ENCODE measurements around the gene TRIM66. TPM values are rescaled to one million over a fixed set of nuclear protein-coding genes. Genes with fewer than 3 reads are reported as not detected.

Gene TRIM66
- total RNA-seq, 1 experiment from 2014 or later, result 2.1 TPM

- Histone ChIP-seq H4K20me1 (ENCODE audit: control insufficient read depth, insufficient read depth, insufficient read length) (no peaks in the 10 kb centered on the region), H3K9ac (ENCODE audit: extremely low read depth, insufficient read length, low read length) (no peak overlapping the region)
Measured at GRCh38 chr11:8726395-8726794, 43.9 kb upstream of the TRIM66 start.

More at GRCh38 chr11:8726395-8726794, 43.9 kb upstream of the TRIM66 start:
- H2BK20ac ChIP-seq (ENCODE audit: low read depth, low read length, poor library complexity, severe bottlenecking), result no peak overlapping the region
- TF ChIP-seq CTCF (conservative IDR thresholded peaks at IDR 0.05), result no peak
- no peak overlapping the region for H2BK5ac ChIP-seq (ENCODE audit: insufficient read length, low read length)
- no peak overlapping the region for H3K23ac ChIP-seq (ENCODE audit: insufficient read length, low read depth, low read length)
- no peaks in the 10 kb centered on the region for H3K27me3 ChIP-seq (ENCODE audit: insufficient read depth, low read length)
- WGBS (ENCODE audit: extremely low coverage, insufficient read length, low lambda C conversion rate), result no CpG with 5 or more reads among the region's 4 CpGs
- no peak overlapping the region for H4K5ac ChIP-seq (ENCODE audit: insufficient read length, low read depth, low read length)
- H3K36me3 Mint-ChIP-seq (ENCODE audit: insufficient read depth in 1 of 3, low read depth in 3 of 3), result peaks cover 3 to 6% (median 4%) of the 10 kb centered on the region in 3 experiments; a peak in 4 of 7 replicates
- H2BK120ac ChIP-seq (ENCODE audit: low read depth, low read length, poor library complexity, severe bottlenecking), result no peak overlapping the region
- H3K4me2 ChIP-seq (ENCODE audit: insufficient read depth, insufficient read length, low read length), result no peak overlapping the region
- H3K27ac ChIP-seq (ENCODE audit: insufficient read length, low read depth, low read length), result no peak overlapping the region
- no peak overlapping the region for H3K56ac ChIP-seq (ENCODE audit: insufficient read length, low read depth, low read length)
- no peak overlapping the region for H2BK15ac ChIP-seq (ENCODE audit: low read depth, low read length)
- H3K79me1 ChIP-seq (ENCODE audit: insufficient read depth, low read depth, low read length, poor library complexity, severe bottlenecking), result no peaks in the 10 kb centered on the region
- H3K23me2 ChIP-seq (ENCODE audit: insufficient read length, low read depth, low read length, poor library complexity, severe bottlenecking), result peaks cover 2% of the 10 kb centered on the region
- H3T11ph ChIP-seq (ENCODE audit: low read length), result no peak overlapping the region
- H4K8ac ChIP-seq (replicated peaks; ENCODE audit: insufficient read length, low read depth, low read length), result no peak overlapping the region
- H3K4me3 Mint-ChIP-seq, result no peak overlapping the region
- H3K9me3 Mint-ChIP-seq, result no peaks in the 10 kb centered on the region
- H3K9me3 ChIP-seq (ENCODE audit: control insufficient read depth, low read depth, low read length), result no peaks in the 10 kb centered on the region
- no peak overlapping the region for H2AFZ ChIP-seq (ENCODE audit: low read length)
- H4K91ac ChIP-seq (ENCODE audit: insufficient read length, low read depth, low read length), result no peak overlapping the region
- no peak overlapping the region for H2AK5ac ChIP-seq (ENCODE audit: insufficient read length, low read length)
- H2BK12ac ChIP-seq (ENCODE audit: insufficient read length, low read depth, low read length), result no peak overlapping the region
- no peak overlapping the region; a peak in 1 of 7 replicates for H3K27ac Mint-ChIP-seq
- DNase-seq, result no peak
- no peaks in the 10 kb centered on the region; the same call in 1 of the 2 replicates for H3K4me1 ChIP-seq (ENCODE audit: insufficient read depth, low read length)
- H3K18ac ChIP-seq (ENCODE audit: insufficient read length, low read depth, low read length), result no peak overlapping the region
- H3K4ac ChIP-seq (ENCODE audit: low read depth, low read length), result no peak overlapping the region
- H3K79me2 ChIP-seq (ENCODE audit: insufficient read depth, low read length), result no peaks in the 10 kb centered on the region
- no peak overlapping the region for H3K14ac ChIP-seq (ENCODE audit: insufficient read depth, low read length)
- peaks cover 29 to 32% of the 10 kb centered on the region in 2 experiments for H3K4me1 Mint-ChIP-seq
- H3K27me3 Mint-ChIP-seq (ENCODE audit: low read depth), result no peaks in the 10 kb centered on the region; the same call in 1 of the 2 replicates
